Astrocyte (in vitro differentiated cells and primary cell): ENCODE data around the gene ANLN.

Source experiments
- EZH2 ChIP-seq: IDR thresholded peaks from 2 replicates; pipeline ENCODE4 v1.6.1; 2012; ENCODE audit warnings: mild to moderate bottlenecking, low read length, inconsistent platforms; ENCODE audit not compliant: insufficient read depth
- TF ChIP-seq, protein P1 (sequence below): IDR thresholded peaks from 2 replicates; pipeline ENCODE4 v1.5.1; 2011; ENCODE audit warnings: low read depth, mild to moderate bottlenecking, inconsistent platforms, low read length, moderate library complexity; ENCODE audit not compliant: insufficient read depth

DNA sequence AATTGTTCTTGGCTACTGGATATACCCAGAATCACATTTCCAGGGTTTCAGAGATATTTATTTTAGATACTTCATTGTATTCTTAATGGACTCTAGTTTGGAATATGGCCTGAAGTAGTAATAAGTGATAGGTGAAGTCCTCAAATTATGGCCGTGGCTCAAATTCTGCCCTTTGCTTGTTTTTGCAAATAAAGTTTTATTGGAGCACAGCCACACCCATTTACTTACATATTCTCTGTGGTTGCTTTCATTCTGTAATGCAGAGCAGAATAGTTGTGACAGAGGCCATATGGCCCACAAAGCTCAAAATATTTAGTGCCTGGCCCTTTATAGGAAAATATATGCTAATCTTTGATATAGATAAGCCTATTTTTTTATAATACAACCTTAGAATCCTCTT, 19.5 kb downstream of the ANLN start:
- TF ChIP-seq, protein P1, sequence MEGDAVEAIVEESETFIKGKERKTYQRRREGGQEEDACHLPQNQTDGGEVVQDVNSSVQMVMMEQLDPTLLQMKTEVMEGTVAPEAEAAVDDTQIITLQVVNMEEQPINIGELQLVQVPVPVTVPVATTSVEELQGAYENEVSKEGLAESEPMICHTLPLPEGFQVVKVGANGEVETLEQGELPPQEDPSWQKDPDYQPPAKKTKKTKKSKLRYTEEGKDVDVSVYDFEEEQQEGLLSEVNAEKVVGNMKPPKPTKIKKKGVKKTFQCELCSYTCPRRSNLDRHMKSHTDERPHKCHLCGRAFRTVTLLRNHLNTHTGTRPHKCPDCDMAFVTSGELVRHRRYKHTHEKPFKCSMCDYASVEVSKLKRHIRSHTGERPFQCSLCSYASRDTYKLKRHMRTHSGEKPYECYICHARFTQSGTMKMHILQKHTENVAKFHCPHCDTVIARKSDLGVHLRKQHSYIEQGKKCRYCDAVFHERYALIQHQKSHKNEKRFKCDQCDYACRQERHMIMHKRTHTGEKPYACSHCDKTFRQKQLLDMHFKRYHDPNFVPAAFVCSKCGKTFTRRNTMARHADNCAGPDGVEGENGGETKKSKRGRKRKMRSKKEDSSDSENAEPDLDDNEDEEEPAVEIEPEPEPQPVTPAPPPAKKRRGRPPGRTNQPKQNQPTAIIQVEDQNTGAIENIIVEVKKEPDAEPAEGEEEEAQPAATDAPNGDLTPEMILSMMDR, result no peak
- TF ChIP-seq EZH2, result no peak
